Stimulated activated CD8-positive, alpha-beta memory T cell treated with anti-CD3 and anti-CD28 coated beads, Interleukin-15, amount 100 ng/mL, for 1 hour (primary cell): ENCODE measurements around the gene ZDHHC17.
"Not testable (repeated sequence)": the region's sequence is repeated elsewhere in the genome, so short reads cannot be mapped to it uniquely, and the experiment has no call there.

Experiments
- DNase-seq: peaks from one replicate; pipeline ENCODE4 v3.0.0-alpha.2; 2020; ENCODE audit warnings: low read depth

The ZDHHC17 gene

GRCh38 chr12:76768576-76768975 is 4.7 kb downstream of the ZDHHC17 start:
- DNase-seq, result no peak

GRCh38 chr12:76777765-76778216 is 13.9 kb downstream of the ZDHHC17 start:
- no peak for DNase-seq

GRCh38 chr12:76778364-76778763 is 14.4 kb downstream of the ZDHHC17 start:
- no peak for DNase-seq

GRCh38 chr12:76779310-76779709 is 15.4 kb downstream of the ZDHHC17 start:
- not testable (repeated sequence) for DNase-seq

GRCh38 chr12:76781321-76781720 is 17.4 kb downstream of the ZDHHC17 start:
- no peak for DNase-seq

- DNase-seq, result no peak
Observed at GRCh38 chr12:76782526-76782925, 18.6 kb downstream of the ZDHHC17 start.

- DNase-seq, result no peak
Observed at GRCh38 chr12:76784600-76785051, 20.7 kb downstream of the ZDHHC17 start.

GRCh38 chr12:76785407-76785806 is 21.5 kb downstream of the ZDHHC17 start:
- DNase-seq, result no peak

GRCh38 chr12:76786986-76787385 is 23.1 kb downstream of the ZDHHC17 start:
- no peak for DNase-seq

GRCh38 chr12:76787689-76788088 is 23.8 kb downstream of the ZDHHC17 start:
- no peak for DNase-seq

GRCh38 chr12:76789335-76790050 is 25.6 kb downstream of the ZDHHC17 start:
- DNase-seq, result no peak

- DNase-seq, result no peak
Observed at GRCh38 chr12:76790564-76791552, 26.9 kb downstream of the ZDHHC17 start.

GRCh38 chr12:76792828-76793227 is 28.9 kb downstream of the ZDHHC17 start:
- DNase-seq, result no peak

- no peak for DNase-seq
Observed at GRCh38 chr12:76798864-76799263, 34.9 kb downstream of the ZDHHC17 start.

- DNase-seq, result no peak
Observed at GRCh38 chr12:76799362-76799761, 35.4 kb downstream of the ZDHHC17 start.

GRCh38 chr12:76802060-76802459 is 38.1 kb downstream of the ZDHHC17 start:
- DNase-seq, result no peak

- no peak for DNase-seq
Observed at GRCh38 chr12:76804435-76804976, 40.6 kb downstream of the ZDHHC17 start.

GRCh38 chr12:76810671-76811419 is 46.9 kb downstream of the ZDHHC17 start:
- no peak for DNase-seq

GRCh38 chr12:76811976-76812375 is 48.1 kb downstream of the ZDHHC17 start:
- DNase-seq, result no peak

- no peak for DNase-seq
Observed at GRCh38 chr12:76813265-76813664, 49.4 kb downstream of the ZDHHC17 start.

- DNase-seq, result no peak
Observed at GRCh38 chr12:76813972-76814371, 50.1 kb downstream of the ZDHHC17 start.
